Trophoblast cell (in vitro differentiated cells and primary cell): ENCODE data around the gene GAB2.

ENCODE experiments used
- DNase-seq, 2 donors: peaks; one replicate each; pipeline ENCODE4 v3.0.0-alpha.2; 2016
- H2AFZ ChIP-seq: 2 replicates; pipeline ENCODE4 v1.6.1; 2013; ENCODE audit warnings: low read length, moderate library complexity, mild to moderate bottlenecking; ENCODE audit not compliant: insufficient read depth, poor library complexity
- H2AK5ac ChIP-seq: 2 replicates; pipeline ENCODE4 v1.6.1; 2013; ENCODE audit warnings: mild to moderate bottlenecking, low read length
- H2BK120ac ChIP-seq: 2 replicates; pipeline ENCODE4 v1.6.1; 2013; ENCODE audit warnings: low read length, mild to moderate bottlenecking, moderate library complexity; ENCODE audit not compliant: insufficient read depth, poor library complexity
- H2BK12ac ChIP-seq: 2 replicates; pipeline ENCODE4 v1.6.1; 2013; ENCODE audit warnings: mild to moderate bottlenecking, low read length, moderate library complexity
- H2BK5ac ChIP-seq: 2 replicates; pipeline ENCODE4 v1.6.1; 2013; ENCODE audit warnings: low read length, low read depth, moderate library complexity, mild to moderate bottlenecking; ENCODE audit not compliant: poor library complexity
- H3K14ac ChIP-seq: 2 replicates; pipeline ENCODE4 v1.6.1; 2013; ENCODE audit warnings: mild to moderate bottlenecking, low read length
- H3K18ac ChIP-seq: 2 replicates; pipeline ENCODE4 v1.6.1; 2013; ENCODE audit warnings: mild to moderate bottlenecking, low read length
- H3K23ac ChIP-seq: 2 replicates; pipeline ENCODE4 v1.6.1; 2013; ENCODE audit warnings: low read length
- H3K27ac ChIP-seq: 2 replicates; pipeline ENCODE4 v1.5.1; 2013; ENCODE audit warnings: low read depth, mild to moderate bottlenecking, inconsistent platforms, low read length, moderate library complexity
- H3K27me3 ChIP-seq: 2 replicates; pipeline ENCODE4 v1.6.1; 2013; ENCODE audit warnings: inconsistent platforms, mild to moderate bottlenecking, low read length, moderate library complexity; ENCODE audit not compliant: insufficient read depth
- H3K36me3 ChIP-seq, 2 experiments: 1 replicate in 1 of 2; 2 replicates in 1 of 2; pipeline ENCODE4 v1.6.1; 2013; ENCODE audit warnings: low read length in 2 of 2, mild to moderate bottlenecking in 2 of 2, moderate library complexity in 1 of 2; ENCODE audit not compliant: insufficient read depth in 2 of 2, control insufficient read depth in 1 of 2
- H3K4ac ChIP-seq: 2 replicates; pipeline ENCODE4 v1.6.1; 2013; ENCODE audit warnings: low read depth, mild to moderate bottlenecking, low read length, moderate library complexity
- H3K4me1 ChIP-seq, 2 experiments: 1 replicate in 1 of 2; 2 replicates in 1 of 2; pipeline ENCODE4 v1.6.1; 2013; ENCODE audit warnings: low read length in 2 of 2, mild to moderate bottlenecking in 2 of 2, moderate library complexity in 1 of 2; ENCODE audit not compliant: insufficient read depth in 2 of 2, control insufficient read depth in 1 of 2
- H3K4me2 ChIP-seq: 2 replicates; pipeline ENCODE4 v1.6.1; 2013; ENCODE audit warnings: inconsistent platforms, mild to moderate bottlenecking, low read length, moderate library complexity
- H3K4me3 ChIP-seq: 2 replicates; pipeline ENCODE4 v1.5.1; 2013; ENCODE audit warnings: mild to moderate bottlenecking, low read depth, low read length, inconsistent platforms
- H3K79me1 ChIP-seq: one replicate; pipeline ENCODE4 v1.6.1; 2013; ENCODE audit warnings: low read length
- H3K79me2 ChIP-seq: 2 replicates; pipeline ENCODE4 v1.6.1; 2013; ENCODE audit warnings: low read length, mild to moderate bottlenecking; ENCODE audit not compliant: control insufficient read depth, insufficient read depth, poor library complexity
- H3K9ac ChIP-seq: 2 replicates; pipeline ENCODE4 v1.6.1; 2013; ENCODE audit warnings: mild to moderate bottlenecking, low read length
- H3K9me3 ChIP-seq: 2 replicates; pipeline ENCODE4 v1.6.1; 2013; ENCODE audit warnings: low read depth, mild to moderate bottlenecking, control low read depth, inconsistent platforms, low read length; ENCODE audit not compliant: insufficient read depth
- H4K12ac ChIP-seq: 2 replicates; pipeline ENCODE4 v1.6.1; 2013; ENCODE audit warnings: low read depth, mild to moderate bottlenecking, low read length, moderate library complexity
- H4K8ac ChIP-seq: 2 replicates; pipeline ENCODE4 v1.6.1; 2013; ENCODE audit warnings: low read depth, mild to moderate bottlenecking, low read length, moderate library complexity
- H4K91ac ChIP-seq: one replicate; pipeline ENCODE4 v1.6.1; 2013; ENCODE audit warnings: low read depth, mild to moderate bottlenecking, low read length, moderate library complexity
- WGBS: extraction: QIAGEN DNeasy Blood & Tissue Kit; methylation state at CpG from one replicate; pipeline ENCODE4 v1.1.7; 2013; ENCODE audit warnings: missing lambda C conversion rate; ENCODE audit not compliant: insufficient read length, insufficient coverage; ENCODE audit errors: extremely low coverage; 5-methylcytosine and 5-hydroxymethylcytosine counted together

The GAB2 gene

GRCh38 chr11:78313181-78313795 lies 104.3 kb downstream of the GAB2 start:
- Histone ChIP-seq H3K27ac (no peak overlapping the region), H2BK120ac (no peak overlapping the region), H4K91ac (no peak overlapping the region), H2AFZ (no peak overlapping the region), H4K8ac (no peak overlapping the region), H3K18ac (no peak overlapping the region), H3K14ac (no peak overlapping the region), H3K79me1 (peaks cover 5% of the 10 kb centered on the region), H2AK5ac (no peak overlapping the region), H3K4me2 (no peak overlapping the region), H3K23ac (no peak overlapping the region), H2BK5ac (no peak overlapping the region), H3K36me3 (peaks cover 0 to 2% of the 10 kb centered on the region in 2 experiments), H3K27me3 (no peaks in the 10 kb centered on the region), H2BK12ac (no peak overlapping the region), H3K4me1 (peaks cover 2 to 19% of the 10 kb centered on the region in 2 experiments), H4K12ac (no peak overlapping the region), H3K4ac (peak overlapping the region; percentile 83), H3K79me2 (peaks cover 11% of the 10 kb centered on the region), H3K9ac (no peak overlapping the region), H3K9me3 (no peaks in the 10 kb centered on the region), H3K4me3 (no peak overlapping the region)
- WGBS, result no CpG with 5 or more reads among the region's 2 CpGs
- DNase-seq, result no peak

GRCh38 chr11:78312712-78313111 lies 104.9 kb downstream of the GAB2 start:
- Histone ChIP-seq H3K79me2 (peaks cover 11% of the 10 kb centered on the region), H2BK120ac (no peak overlapping the region), H3K9ac (no peak overlapping the region), H3K4me2 (no peak overlapping the region), H4K12ac (no peak overlapping the region), H3K4me1 (peaks cover 2 to 19% of the 10 kb centered on the region in 2 experiments), H3K18ac (no peak overlapping the region), H3K27me3 (no peaks in the 10 kb centered on the region), H4K91ac (no peak overlapping the region), H2AK5ac (peak overlapping the region; percentile 10), H3K36me3 (peaks cover 0 to 2% of the 10 kb centered on the region in 2 experiments), H3K4ac (peak overlapping the region; percentile 40), H3K79me1 (peaks cover 5% of the 10 kb centered on the region), H3K4me3 (no peak overlapping the region), H3K23ac (no peak overlapping the region), H2BK5ac (no peak overlapping the region), H4K8ac (no peak overlapping the region), H3K14ac (no peak overlapping the region), H3K9me3 (no peaks in the 10 kb centered on the region), H2AFZ (no peak overlapping the region), H2BK12ac (no peak overlapping the region), H3K27ac (no peak overlapping the region)
- DNase-seq, result no peak
- WGBS, result no CpG with 5 or more reads among the region's 4 CpGs

- Histone ChIP-seq H3K4me3 (no peak overlapping the region), H3K79me2 (peaks cover 11% of the 10 kb centered on the region), H3K23ac (no peak overlapping the region), H3K9ac (no peak overlapping the region), H3K36me3 (peaks cover 0 to 2% of the 10 kb centered on the region in 2 experiments), H3K4ac (no peak overlapping the region), H2BK12ac (peak overlapping the region; percentile 6), H2AK5ac (no peak overlapping the region), H3K27me3 (no peaks in the 10 kb centered on the region), H2BK5ac (no peak overlapping the region), H2AFZ (no peak overlapping the region), H3K14ac (no peak overlapping the region), H3K9me3 (no peaks in the 10 kb centered on the region), H2BK120ac (peak overlapping the region; percentile 40), H3K18ac (no peak overlapping the region), H3K79me1 (peaks cover 5% of the 10 kb centered on the region), H4K12ac (no peak overlapping the region), H3K4me1 (peaks cover 2 to 19% of the 10 kb centered on the region in 2 experiments), H3K4me2 (no peak overlapping the region), H3K27ac (peak overlapping the region; percentile 8), H4K91ac (no peak overlapping the region), H4K8ac (peak overlapping the region; percentile 44)
- no CpG with 5 or more reads among the region's 5 CpGs for whole genome bisulfite sequencing
- DNase-seq, result peak; percentile 28 to 58
These were observed 105.8 kb downstream of the GAB2 start for GRCh38 chr11:78311702-78312371.

- Histone ChIP-seq H2AK5ac (peak overlapping the region; percentile 95), H2BK12ac (no peak overlapping the region), H3K4ac (peak overlapping the region; percentile 95), H2BK120ac (no peak overlapping the region), H3K9ac (no peak overlapping the region), H2BK5ac (no peak overlapping the region), H3K79me2 (peaks cover 7% of the 10 kb centered on the region), H2AFZ (no peak overlapping the region), H3K36me3 (no peaks in the 10 kb centered on the region), H4K8ac (peak overlapping the region; percentile 73), H3K27me3 (no peaks in the 10 kb centered on the region), H3K27ac (no peak overlapping the region), H3K4me3 (no peak overlapping the region), H3K9me3 (no peaks in the 10 kb centered on the region), H3K4me1 (peaks cover 2 to 16% of the 10 kb centered on the region in 2 experiments), H3K18ac (no peak overlapping the region), H3K79me1 (peaks cover 3% of the 10 kb centered on the region), H4K91ac (no peak overlapping the region), H3K14ac (no peak overlapping the region), H3K23ac (no peak overlapping the region), H3K4me2 (no peak overlapping the region), H4K12ac (no peak overlapping the region)
- WGBS, result no CpG with 5 or more reads among the region's 6 CpGs
- DNase-seq, result no peak
These were observed 107.1 kb downstream of the GAB2 start for GRCh38 chr11:78310500-78310909.
